Keratinocyte (primary cell): ENCODE data around the gene EXOC4. TPM values are rescaled to one million over a fixed set of nuclear protein-coding genes. Genes with fewer than 3 reads are reported as not detected.

Experiments
- DNase-seq: peaks from one replicate; pipeline ENCODE4 v3.0.0-alpha.2; 2011; ENCODE audit warnings: low read depth, missing footprints, low spot score
- FAIRE-seq: peaks from 2 replicates; lab custom pipeline; 2011; peaks lifted over from hg19 to GRCh38; lab: Jason Lieb, UNC
- H2AFZ ChIP-seq: 2 replicates; pipeline ENCODE4 v1.6.0; 2012; ENCODE audit warnings: low read length, control low read depth, inconsistent platforms; ENCODE audit not compliant: control insufficient read depth
- H3K27ac ChIP-seq: 2 replicates; pipeline ENCODE4 v1.5.1; 2011; ENCODE audit warnings: low read length; ENCODE audit not compliant: control insufficient read depth, insufficient read depth
- H3K27me3 ChIP-seq: 3 replicates; pipeline ENCODE4 v1.6.0; 2011; ENCODE audit warnings: low read length; ENCODE audit not compliant: control insufficient read depth, insufficient read depth; ENCODE audit errors: extremely low read depth
- H3K36me3 ChIP-seq, 2 experiments: 2 replicates in 1 of 2; 3 replicates in 1 of 2; pipeline ENCODE4 v1.5.1; 2011; ENCODE audit warnings: low read length in 2 of 2, mild to moderate bottlenecking in 1 of 2; ENCODE audit not compliant: control insufficient read depth in 2 of 2, insufficient read depth in 2 of 2; ENCODE audit errors: extremely low read depth in 1 of 2
- H3K4me1 ChIP-seq: 3 replicates; pipeline ENCODE4 v1.5.1; 2011; ENCODE audit warnings: low read length; ENCODE audit not compliant: control insufficient read depth, insufficient read depth; ENCODE audit errors: extremely low read depth
- H3K4me2 ChIP-seq: 3 replicates; pipeline ENCODE4 v1.6.0; 2011; ENCODE audit warnings: low read depth, low read length; ENCODE audit not compliant: control insufficient read depth, insufficient read depth; ENCODE audit errors: extremely low read depth
- H3K4me3 ChIP-seq, 3 experiments: fragments of 200-600 bp in 1 of 3; sonication (generic) in 1 of 3; 2 replicates in 2 of 3; 3 replicates in 1 of 3; pipeline ENCODE4 v1.5.1; 2011 to 2016; ENCODE audit warnings: low read length in 3 of 3, mild to moderate bottlenecking in 3 of 3, control low read depth in 2 of 3, inconsistent platforms in 1 of 3, low read depth in 1 of 3, mixed read lengths in 1 of 3, mixed run types in 1 of 3, moderate library complexity in 1 of 3; ENCODE audit not compliant: control insufficient read depth in 2 of 3, insufficient read depth in 2 of 3; ENCODE audit errors: extremely low read depth in 1 of 3
- H3K79me2 ChIP-seq: 2 replicates; pipeline ENCODE4 v1.6.0; 2012; ENCODE audit warnings: low read length; ENCODE audit not compliant: control insufficient read depth, insufficient read depth
- H3K9ac ChIP-seq: 3 replicates; pipeline ENCODE4 v1.6.0; 2011; ENCODE audit warnings: low read length; ENCODE audit not compliant: control insufficient read depth, insufficient read depth; ENCODE audit errors: extremely low read depth
- H3K9me1 ChIP-seq: 3 replicates; pipeline ENCODE4 v1.6.0; 2011; ENCODE audit warnings: low read length; ENCODE audit not compliant: control insufficient read depth, insufficient read depth; ENCODE audit errors: extremely low read depth
- H3K9me3 ChIP-seq: 2 replicates; pipeline ENCODE4 v1.5.1; 2012; ENCODE audit warnings: low read depth, low read length; ENCODE audit not compliant: control insufficient read depth
- H4K20me1 ChIP-seq: 3 replicates; pipeline ENCODE4 v1.6.0; 2011; ENCODE audit warnings: low read length; ENCODE audit not compliant: control insufficient read depth, insufficient read depth; ENCODE audit errors: extremely low read depth
- CTCF ChIP-seq, 3 experiments: IDR thresholded peaks in 1 of 3; conservative IDR thresholded peaks in 1 of 3; optimal IDR thresholded peaks in 1 of 3; 2 replicates in 2 of 3; 3 replicates in 1 of 3; pipeline versions ENCODE3 to v1.5.1; 2011; ENCODE audit warnings: low read length in 3 of 3, mild to moderate bottlenecking in 3 of 3, moderate library complexity in 2 of 3, control low read depth in 1 of 3, inconsistent platforms in 1 of 3; ENCODE audit not compliant: insufficient read depth in 2 of 3; ENCODE audit errors: extremely low read depth in 1 of 3
- EZH2 ChIP-seq: IDR thresholded peaks from one replicate; pipeline ENCODE4 v1.6.1; 2012; ENCODE audit warnings: inconsistent platforms, mild to moderate bottlenecking, low read length, moderate library complexity
- dilution Hi-C: fragments of 300-500 bp; cut with MboI; formaldehyde crosslinking; loops from one replicate; pipeline ENCODE4 v1.7.0; 2020; ENCODE audit warnings: low sequenced_read_pairs; ENCODE audit not compliant: extremely low pct_ligation_motif_present
- polyA plus RNA-seq, 5 experiments: library from polyadenylated mRNA; depleted of rRNA in 3 of 5; stranded (reverse) in 3 of 5; stranded (forward) in 1 of 5; unstranded in 1 of 5; fragments of >200 nt; gene quantifications; 1 replicate in 1 of 5; 2 replicates in 3 of 5; 3 replicates in 1 of 5; pipeline versions ENCODE4 v1.2.1 to v1.2.3, GENCODE V29; 2011 to 2012; ENCODE audit warnings: missing spikeins in 2 of 5, low read depth in 1 of 5, low replicate concordance in 1 of 5

The EXOC4 gene
- polyA plus RNA-seq, 1 donor (not counting 4 experiments of a cell fraction or from before 2014, with no cell fraction given): 52.6 TPM

- FAIRE-seq (no peak), DNase-seq (no peak)
- no peak overlapping the region for H3K4me2 ChIP-seq
- H3K9ac ChIP-seq: no peak overlapping the region
- H2AFZ ChIP-seq: no peak overlapping the region
- H3K27ac ChIP-seq: no peak overlapping the region
- no peaks in the 10 kb centered on the region for H4K20me1 ChIP-seq
- no peak for TF ChIP-seq CTCF (optimal IDR thresholded peaks at IDR 0.05 in 1 of 3, IDR thresholded peaks at IDR 0.05 in 1 of 3, conservative IDR thresholded peaks at IDR 0.05 in 1 of 3; ENCODE audit: extremely low read depth in 1 of 3, insufficient read depth in 2 of 3, low read length in 3 of 3)
- no peak for TF ChIP-seq EZH2
- H3K36me3 ChIP-seq: no peaks in the 10 kb centered on the region
- no peaks in the 10 kb centered on the region for H3K79me2 ChIP-seq
- no peaks in the 10 kb centered on the region for H3K4me1 ChIP-seq
- no peaks in the 10 kb centered on the region for H3K9me1 ChIP-seq
- H3K27me3 ChIP-seq: no peaks in the 10 kb centered on the region
- no peak overlapping the region for H3K4me3 ChIP-seq
- H3K9me3 ChIP-seq: no peaks in the 10 kb centered on the region
- dilution Hi-C loops: no loop called here
Observed at GRCh38 chr7:133971625-133972024, 718.7 kb downstream of the EXOC4 start.

- no peaks in the 10 kb centered on the region for H3K4me1 ChIP-seq
- H3K4me3 ChIP-seq: no peak overlapping the region
- no peak overlapping the region for H2AFZ ChIP-seq
- FAIRE-seq (no peak), DNase-seq (no peak)
- H3K4me2 ChIP-seq: no peak overlapping the region
- H3K9me1 ChIP-seq: no peaks in the 10 kb centered on the region
- no peak overlapping the region for H3K27ac ChIP-seq
- dilution Hi-C loops: no loop called here
- no peak overlapping the region for H3K9ac ChIP-seq
- no peaks in the 10 kb centered on the region for H3K79me2 ChIP-seq
- no peaks in the 10 kb centered on the region for H3K36me3 ChIP-seq
- TF ChIP-seq CTCF (optimal IDR thresholded peaks at IDR 0.05 in 1 of 3, IDR thresholded peaks at IDR 0.05 in 1 of 3, conservative IDR thresholded peaks at IDR 0.05 in 1 of 3; ENCODE audit: extremely low read depth in 1 of 3, insufficient read depth in 2 of 3, low read length in 3 of 3) (no peak), EZH2 (no peak)
- H4K20me1 ChIP-seq: no peaks in the 10 kb centered on the region
- no peaks in the 10 kb centered on the region for H3K27me3 ChIP-seq
- no peaks in the 10 kb centered on the region for H3K9me3 ChIP-seq
Observed at GRCh38 chr7:133973710-133974109, 720.8 kb downstream of the EXOC4 start.
